Ishikawa (cell line): ENCODE data around the gene ST8SIA1.

Experiments used
- EP300 ChIP-seq: IDR thresholded peaks from 2 replicates; pipeline ENCODE4 v1.6.1; 2012; ENCODE audit warnings: borderline replicate concordance
- NFIC ChIP-seq: IDR thresholded peaks from 2 replicates; pipeline ENCODE4 v1.6.1; 2012
- RAD21 ChIP-seq: IDR thresholded peaks from 2 replicates; pipeline ENCODE4 v1.6.1; 2012; ENCODE audit warnings: low read depth
- REST ChIP-seq: IDR thresholded peaks from 2 replicates; pipeline ENCODE4 v1.6.1; 2012; ENCODE audit warnings: low read depth, mild to moderate bottlenecking
- TCF12 ChIP-seq: IDR thresholded peaks from 2 replicates; pipeline ENCODE4 v1.6.1; 2012; ENCODE audit warnings: low read depth
- YY1 ChIP-seq: IDR thresholded peaks from 2 replicates; pipeline ENCODE4 v1.6.1; 2012; ENCODE audit warnings: low read depth
- ZBTB7A ChIP-seq: IDR thresholded peaks from 2 replicates; pipeline ENCODE4 v1.6.1; 2012; ENCODE audit warnings: low read depth

GRCh38 chr12:22350886-22351285 lies 16.4 kb upstream of the ST8SIA1 start:
- no peak for TF ChIP-seq EP300
- no peak for TF ChIP-seq REST
- no peak for TF ChIP-seq TCF12
- TF ChIP-seq RAD21, result no peak
- TF ChIP-seq YY1, result no peak
- no peak for TF ChIP-seq NFIC
- no peak for TF ChIP-seq ZBTB7A
